ENCODE measurements around the gene UNC119. TPM values are rescaled to one million over a fixed set of nuclear protein-coding genes. Genes with fewer than 3 reads are reported as not detected.

UNC119 gene
- total RNA-seq, 2 experiments from 2014 or later, result 14.2 to 14.9 TPM

GRCh38 chr17:28598799-28599310, 46.4 kb upstream of the UNC119 start, which contains the start of gene SPAG5:
SPAG5 (minus strand) TSS chr17:28599025; CDS start chr17:28598946, 79 bp downstream.
- H3K27ac ChIP-seq (ENCODE audit: low read depth, low read length, poor library complexity, severe bottlenecking), result peak within 1 kb of the TSS; percentile 73
- BruUV-seq (replicated peaks), result no TSS peak
- H3K9me3 ChIP-seq (ENCODE audit: low read length), result no peaks in the 10 kb centered on the region
- H3K4me2 ChIP-seq (ENCODE audit: low read length), result peak within 1 kb of the TSS; percentile 93
- H2AFZ ChIP-seq (ENCODE audit: low read length), result peak within 1 kb of the TSS; percentile 66
- peaks cover 43% of the 10 kb centered on the region for H3K36me3 ChIP-seq (ENCODE audit: insufficient read depth, low read length)
- TF ChIP-seq CTCF (conservative IDR thresholded peaks at IDR 0.05; ENCODE audit: low read length) (no peak), EZH2phosphoT487 (IDR thresholded peaks at IDR 0.05; ENCODE audit: borderline replicate concordance, low read depth, low read length) (no peak)
- intact Hi-C loops (cut with micrococcal nuclease; ENCODE audit: unreplicated experiment), result loop anchor here (2.0 kb wide), 1 partner anchor 28 kb away; the partner anchor contains the start of gene PIGS
- no peaks in the 10 kb centered on the region for H3K9me2 ChIP-seq (ENCODE audit: insufficient read depth, low read length)
- peak; percentile 96 for DNase-seq (ENCODE audit: low spot score)
- ChIA-PET CTCF (ENCODE audit: unreplicated experiment) (interaction anchor here (0.7 to 1.0 kb wide), 2 partner anchors 22 to 51 kb away, joined by 3 read pairs; partner anchors contain the start of gene ALDOC), POLR2A (interaction anchor here (0.9 to 1.9 kb wide), 5 partner anchors 12 to 27 kb away, joined by 3 to 12 read pairs (median 7); partner anchors contain the start of genes ALDOC and PIGS)
- H3K4me1 ChIP-seq (ENCODE audit: insufficient read depth, low read length, poor library complexity, severe bottlenecking), result peaks cover 23% of the 10 kb centered on the region
- no peaks in the 10 kb centered on the region for H4K20me1 ChIP-seq (ENCODE audit: insufficient read depth, low read length)
- peak within 1 kb of the TSS; percentile 82 for H3K4me3 ChIP-seq (ENCODE audit: low read depth, low read length, poor library complexity, severe bottlenecking)
- H3K79me2 ChIP-seq (ENCODE audit: insufficient read depth, low read depth, low read length), result peaks cover 35% of the 10 kb centered on the region

GRCh38 chr17:28598389-28598788, 46.0 kb upstream of the UNC119 start:
- Histone ChIP-seq H3K4me1 (ENCODE audit: insufficient read depth, low read length, poor library complexity, severe bottlenecking) (peaks cover 23% of the 10 kb centered on the region), H2AFZ (ENCODE audit: low read length) (peak overlapping the region; percentile 41; the same call in 1 of the 2 replicates), H3K9me2 (ENCODE audit: insufficient read depth, low read length) (no peaks in the 10 kb centered on the region), H3K79me2 (ENCODE audit: insufficient read depth, low read depth, low read length) (peaks cover 39% of the 10 kb centered on the region), H3K27ac (ENCODE audit: low read depth, low read length, poor library complexity, severe bottlenecking) (peak overlapping the region; percentile 73), H3K4me3 (ENCODE audit: low read depth, low read length, poor library complexity, severe bottlenecking) (peak overlapping the region; percentile 82), H3K4me2 (ENCODE audit: low read length) (peak overlapping the region; percentile 93), H3K9me3 (ENCODE audit: low read length) (no peaks in the 10 kb centered on the region), H4K20me1 (ENCODE audit: insufficient read depth, low read length) (no peaks in the 10 kb centered on the region), H3K36me3 (ENCODE audit: insufficient read depth, low read length) (peaks cover 47% of the 10 kb centered on the region)
- TSS peak; percentile 67 for BruUV-seq (replicated peaks)
- CTCF ChIA-PET (ENCODE audit: unreplicated experiment), result interaction anchor here (0.7 to 1.0 kb wide), 2 partner anchors 21 to 50 kb away, joined by 3 read pairs; partner anchors contain the start of gene ALDOC
- no peak for TF ChIP-seq EZH2phosphoT487 (IDR thresholded peaks at IDR 0.05; ENCODE audit: borderline replicate concordance, low read depth, low read length)
- no peak for TF ChIP-seq CTCF (conservative IDR thresholded peaks at IDR 0.05; ENCODE audit: low read length)
- DNase-seq (ENCODE audit: low spot score), result peak; percentile 20
- POLR2A ChIA-PET, result interaction anchor here (0.8 to 1.7 kb wide), 8 partner anchors 10 to 63 kb away, joined by 3 to 12 read pairs (median 3); partner anchors contain the start of gene PIGS
- intact Hi-C loops (cut with micrococcal nuclease; ENCODE audit: unreplicated experiment), result loop anchor here (2.0 kb wide), 1 partner anchor 28 kb away; the partner anchor contains the start of gene PIGS

Data from OCI-LY7 (cell line).